OCI-LY7 (cell line): ENCODE data around the gene ADCY9.

Experiments used
- EZH2phosphoT487 ChIP-seq: fragments of 200-600 bp; sonication (generic); IDR thresholded peaks from 2 replicates; pipeline ENCODE4 v1.6.1; 2018; ENCODE audit warnings: low read depth, borderline replicate concordance, mild to moderate bottlenecking, mixed run types, antibody characterized with exemption, low read length, moderate library complexity, mixed read lengths
- TF ChIP-seq, protein P1 (sequence below): fragments of 200-600 bp; sonication (generic); conservative IDR thresholded peaks from 2 replicates; pipeline ENCODE4 v1.5.1; 2014; ENCODE audit warnings: mild to moderate bottlenecking, antibody characterized with exemption, low read length, moderate library complexity, mixed read lengths

DNA sequence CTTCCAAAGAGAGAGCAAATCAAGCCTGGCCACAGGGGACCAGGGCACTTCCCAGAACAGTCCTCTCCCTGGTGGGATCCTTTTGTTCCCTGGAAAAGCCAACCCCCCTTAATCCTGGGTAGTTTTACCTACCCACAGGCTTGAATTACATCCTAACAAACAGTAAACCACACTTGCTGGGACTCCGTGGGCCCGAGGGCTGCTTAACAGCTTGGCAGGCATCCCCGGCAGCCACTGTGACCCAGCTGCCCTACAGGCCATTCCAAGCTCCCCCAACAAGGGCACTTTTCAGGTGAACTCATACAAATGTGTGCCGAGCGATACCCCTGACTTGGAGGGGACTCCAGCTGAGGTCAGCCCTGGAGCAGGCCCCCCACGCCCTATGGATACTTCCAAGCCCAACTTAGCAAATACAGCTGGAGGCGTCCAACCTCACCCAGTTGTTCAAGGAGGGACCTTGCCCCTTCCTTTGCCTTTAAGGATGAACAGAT lies 26.4 kb downstream of the ADCY9 start:
- TF ChIP-seq, protein P1, sequence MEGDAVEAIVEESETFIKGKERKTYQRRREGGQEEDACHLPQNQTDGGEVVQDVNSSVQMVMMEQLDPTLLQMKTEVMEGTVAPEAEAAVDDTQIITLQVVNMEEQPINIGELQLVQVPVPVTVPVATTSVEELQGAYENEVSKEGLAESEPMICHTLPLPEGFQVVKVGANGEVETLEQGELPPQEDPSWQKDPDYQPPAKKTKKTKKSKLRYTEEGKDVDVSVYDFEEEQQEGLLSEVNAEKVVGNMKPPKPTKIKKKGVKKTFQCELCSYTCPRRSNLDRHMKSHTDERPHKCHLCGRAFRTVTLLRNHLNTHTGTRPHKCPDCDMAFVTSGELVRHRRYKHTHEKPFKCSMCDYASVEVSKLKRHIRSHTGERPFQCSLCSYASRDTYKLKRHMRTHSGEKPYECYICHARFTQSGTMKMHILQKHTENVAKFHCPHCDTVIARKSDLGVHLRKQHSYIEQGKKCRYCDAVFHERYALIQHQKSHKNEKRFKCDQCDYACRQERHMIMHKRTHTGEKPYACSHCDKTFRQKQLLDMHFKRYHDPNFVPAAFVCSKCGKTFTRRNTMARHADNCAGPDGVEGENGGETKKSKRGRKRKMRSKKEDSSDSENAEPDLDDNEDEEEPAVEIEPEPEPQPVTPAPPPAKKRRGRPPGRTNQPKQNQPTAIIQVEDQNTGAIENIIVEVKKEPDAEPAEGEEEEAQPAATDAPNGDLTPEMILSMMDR: no peak
- no peak for TF ChIP-seq EZH2phosphoT487
